HUDEP-2 (cell line): Measurements from ENCODE around the gene CES2.
"Not testable (repeated sequence)": the region's sequence is repeated elsewhere in the genome, so short reads cannot be mapped to it uniquely, and the experiment has no call there.

Experiments
- DNase-seq, 76 experiments: peaks; one replicate each; lab custom pipeline; 2025; ENCODE audit not compliant: unreplicated experiment in 76 of 76; lab: John Stamatoyannopoulos, UW

The CES2 gene

GRCh38 chr16:66935314-66936011 lies at the start of gene CES2:
Gene CES2, plus strand, starts transcription at chr16:66935516. Its CDS starts 120 bp downstream, at chr16:66935636.
- peak in 2 of 76 experiments; percentile 17 for DNase-seq

GRCh38 chr16:66886321-66886720 lies 49.0 kb upstream of the CES2 start:
- DNase-seq: no peak

- peak in 5 of 76 experiments; percentile 5 to 16 (median 10) for DNase-seq
These were observed 48.4 kb upstream of the CES2 start for GRCh38 chr16:66886914-66887313.

GRCh38 chr16:66888647-66889615 lies 46.4 kb upstream of the CES2 start:
- DNase-seq: no peak

- no peak for DNase-seq
These were observed 45.7 kb upstream of the CES2 start for GRCh38 chr16:66889622-66890021.

GRCh38 chr16:66890799-66891198 lies 44.5 kb upstream of the CES2 start:
- no peak for DNase-seq

GRCh38 chr16:66891360-66891759 lies 44.0 kb upstream of the CES2 start:
- no peak for DNase-seq

- DNase-seq: no peak
These were observed 43.5 kb upstream of the CES2 start for GRCh38 chr16:66891797-66892196.

- DNase-seq: no peak
These were observed 41.3 kb upstream of the CES2 start for GRCh38 chr16:66894055-66894454.

- peak in 66 of 76 experiments; percentile 14 to 79 (median 54) for DNase-seq
These were observed 40.2 kb upstream of the CES2 start for GRCh38 chr16:66894948-66895688.

- no peak for DNase-seq
These were observed 39.7 kb upstream of the CES2 start for GRCh38 chr16:66895689-66895979.

- DNase-seq: no peak
These were observed 39.3 kb upstream of the CES2 start for GRCh38 chr16:66895999-66896398.

GRCh38 chr16:66896682-66897081 lies 38.6 kb upstream of the CES2 start:
- DNase-seq: not testable (repeated sequence)

- no peak for DNase-seq
These were observed 37.1 kb upstream of the CES2 start for GRCh38 chr16:66898207-66898606.

GRCh38 chr16:66898933-66899309 lies 36.4 kb upstream of the CES2 start:
- DNase-seq: no peak

- DNase-seq: peak in 4 of 76 experiments; percentile 2 to 36 (median 10)
These were observed 35.9 kb upstream of the CES2 start for GRCh38 chr16:66899310-66899944.

GRCh38 chr16:66899945-66900710 lies 35.2 kb upstream of the CES2 start:
- DNase-seq: peak in 74 of 76 experiments; percentile 40 to 93 (median 83)

- DNase-seq: no peak
These were observed 34.4 kb upstream of the CES2 start for GRCh38 chr16:66900721-66901441.

- no peak for DNase-seq
These were observed 33.7 kb upstream of the CES2 start for GRCh38 chr16:66901626-66902025.
